Liver (tissue), 9 donors: ENCODE measurements around the gene CARMIL1. TPM values are rescaled to one million over a fixed set of nuclear protein-coding genes. Genes with fewer than 3 reads are reported as not detected.

ENCODE experiments used
- DNase-seq: peaks from one replicate; pipeline ENCODE4 v3.0.0-alpha.2; 2017; ENCODE audit warnings: low spot score
- H3K27ac ChIP-seq, 2 donors: one replicate each; pipeline ENCODE4 v1.7.0; 2013; ENCODE audit warnings: inconsistent platforms in 2 of 2, low read length in 2 of 2, control low read depth in 1 of 2, low read depth in 1 of 2, mild to moderate bottlenecking in 1 of 2
- H3K27me3 ChIP-seq, 4 donors: one replicate each; pipeline versions ENCODE4 v1.6.1 to v1.7.0; 2013; ENCODE audit warnings: low read length in 3 of 4, inconsistent platforms in 1 of 4, mild to moderate bottlenecking in 1 of 4, moderate library complexity in 1 of 4; ENCODE audit not compliant: control insufficient read depth in 4 of 4, insufficient read depth in 4 of 4
- H3K36me3 ChIP-seq, 4 donors: one replicate each; pipeline versions ENCODE4 v1.6.1 to v1.7.0; 2013; ENCODE audit warnings: low read length in 3 of 4, mild to moderate bottlenecking in 3 of 4, low read depth in 1 of 4, moderate library complexity in 1 of 4; ENCODE audit not compliant: control insufficient read depth in 4 of 4, insufficient read depth in 3 of 4
- H3K4me1 ChIP-seq, 4 donors: one replicate each; pipeline versions ENCODE4 v1.6.1 to v1.7.0; 2013; ENCODE audit warnings: low read length in 3 of 4, mild to moderate bottlenecking in 3 of 4, moderate library complexity in 1 of 4; ENCODE audit not compliant: control insufficient read depth in 4 of 4, insufficient read depth in 4 of 4
- H3K4me3 ChIP-seq, 3 donors: one replicate each; pipeline versions ENCODE4 v1.6.1 to v1.7.0; 2013; ENCODE audit warnings: low read length in 3 of 3, control low read depth in 1 of 3, low read depth in 1 of 3, mild to moderate bottlenecking in 1 of 3
- H3K9ac ChIP-seq, 2 donors: one replicate each; pipeline ENCODE4 v1.7.0; 2013; ENCODE audit warnings: low read length in 2 of 2, mild to moderate bottlenecking in 2 of 2, moderate library complexity in 2 of 2, control low read depth in 1 of 2, low read depth in 1 of 2
- H3K9me3 ChIP-seq, 4 donors: one replicate each; pipeline versions ENCODE4 v1.6.1 to v1.7.0; 2013; ENCODE audit warnings: low read length in 3 of 4; ENCODE audit not compliant: control insufficient read depth in 4 of 4
- EGR1 ChIP-seq, 2 donors: IDR thresholded peaks; 2 replicates each; pipeline ENCODE4 v1.6.1; 2016 to 2018; ENCODE audit warnings: antibody characterized with exemption in 2 of 2, low read depth in 2 of 2
- FOXA1 ChIP-seq: IDR thresholded peaks from 2 replicates; pipeline ENCODE4 v1.6.1; 2016; ENCODE audit warnings: antibody characterized with exemption
- FOXA2 ChIP-seq: IDR thresholded peaks from 2 replicates; pipeline ENCODE4 v1.6.1; 2016; ENCODE audit warnings: antibody characterized with exemption
- GABPA ChIP-seq, 2 donors: IDR thresholded peaks in 1 of 2; conservative IDR thresholded peaks in 1 of 2; 2 replicates each; pipeline ENCODE4 v1.6.1; 2016; ENCODE audit warnings: antibody characterized with exemption in 2 of 2, mild to moderate bottlenecking in 1 of 2, moderate library complexity in 1 of 2
- HNF4A ChIP-seq, 2 donors: conservative IDR thresholded peaks; 2 replicates each; pipeline ENCODE4 v1.6.1; 2016; ENCODE audit warnings: antibody characterized with exemption in 2 of 2, mild to moderate bottlenecking in 2 of 2
- HNF4G ChIP-seq: IDR thresholded peaks from 2 replicates; pipeline ENCODE4 v1.6.1; 2016; ENCODE audit warnings: antibody characterized with exemption
- JUND ChIP-seq, 2 donors: IDR thresholded peaks; 2 replicates each; pipeline ENCODE4 v1.6.1; 2016; ENCODE audit warnings: antibody characterized with exemption in 2 of 2
- NR2F2 ChIP-seq: IDR thresholded peaks from 2 replicates; pipeline ENCODE4 v1.6.1; 2016; ENCODE audit warnings: antibody characterized with exemption
- RAD21 ChIP-seq, 2 donors: IDR thresholded peaks; 2 replicates each; pipeline ENCODE4 v1.6.1; 2016; ENCODE audit warnings: antibody characterized with exemption in 2 of 2, mild to moderate bottlenecking in 2 of 2
- RXRA ChIP-seq, 2 donors: IDR thresholded peaks; 2 replicates each; pipeline ENCODE4 v1.6.1; 2017 to 2018; ENCODE audit warnings: antibody characterized with exemption in 2 of 2, mild to moderate bottlenecking in 1 of 2
- SP1 ChIP-seq: IDR thresholded peaks from 2 replicates; pipeline ENCODE4 v1.6.1; 2018; ENCODE audit warnings: antibody characterized with exemption, mild to moderate bottlenecking
- TAF1 ChIP-seq: conservative IDR thresholded peaks from 2 replicates; pipeline ENCODE4 v1.6.1; 2016; ENCODE audit warnings: antibody characterized with exemption, mild to moderate bottlenecking
- YY1 ChIP-seq: IDR thresholded peaks from 2 replicates; pipeline ENCODE4 v1.6.1; 2016; ENCODE audit warnings: antibody characterized with exemption, mild to moderate bottlenecking
- WGBS: extraction: QIAGEN DNeasy Blood & Tissue Kit; methylation state at CpG from one replicate; pipeline ENCODE4 v1.1.7; 2013; 5-methylcytosine and 5-hydroxymethylcytosine counted together
- polyA plus RNA-seq, 2 donors: library from polyadenylated mRNA; stranded (reverse) in 1 of 2; unstranded in 1 of 2; fragments of 200-250 nt in 1 of 2; fragments of >200 nt in 1 of 2; fragmentation: Nextera tagmentation in 1 of 2; extraction: Ambion mirVana in 1 of 2; gene quantifications; one replicate each; pipeline versions ENCODE4 v1.2.1 to v1.2.3, GENCODE V29; 2013 to 2015
- total RNA-seq, 2 donors: library from RNA; depleted of rRNA; stranded (reverse); fragments of >200 nt; gene quantifications; one replicate each; pipeline ENCODE4 v1.2.3, GENCODE V29; 2014
- TF ChIP-seq, protein P1 (sequence below): fragments of 150-350 bp; IDR thresholded peaks from 2 replicates; pipeline ENCODE4 v1.5.1; 2017; ENCODE audit warnings: improper control_type of control experiment, low read depth, low read length; ENCODE audit not compliant: missing input control
- TF ChIP-seq, protein P2 (sequence below): IDR thresholded peaks from 2 replicates; pipeline ENCODE4 v1.6.1; 2016; ENCODE audit warnings: antibody characterized with exemption
- TF ChIP-seq, protein P3 (sequence below): IDR thresholded peaks from 2 replicates; pipeline ENCODE4 v1.6.1; 2016; ENCODE audit warnings: antibody characterized with exemption
- TF ChIP-seq, protein P4 (sequence below): IDR thresholded peaks from 2 replicates; pipeline ENCODE4 v1.6.1; 2016; ENCODE audit warnings: antibody characterized with exemption
- TF ChIP-seq, protein P5 (sequence below): IDR thresholded peaks from 2 replicates; pipeline ENCODE4 v1.6.1; 2016; ENCODE audit warnings: antibody characterized with exemption, mild to moderate bottlenecking
- donor health status: healthy.
- donor health status: healthy.
- donor health status: healthy.
- donor health status: healthy.
- donor health status: healthy.

CARMIL1 gene
- total and polyA plus RNA-seq, 4 donors, result 1.4 to 9.5 (median 3.5) TPM

DNA sequence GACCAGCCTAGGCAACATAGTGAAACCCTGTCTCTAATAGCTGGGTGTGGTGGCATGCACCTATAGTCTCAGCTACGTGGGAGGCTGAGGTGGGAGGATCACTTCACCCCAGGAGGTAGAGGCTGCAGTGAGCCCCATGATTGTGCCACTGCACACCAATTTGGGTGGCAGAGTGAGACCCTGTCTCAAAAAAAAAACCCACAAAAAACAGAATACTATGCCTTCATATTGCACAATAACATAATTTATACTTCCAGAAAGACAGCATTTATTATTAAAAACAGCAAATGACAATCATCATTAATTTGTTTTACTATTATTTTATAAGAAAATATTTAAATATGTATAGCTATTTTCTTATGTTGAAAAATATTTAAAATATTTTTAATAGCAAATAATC, 30.0 kb upstream of the CARMIL1 start:
- Histone ChIP-seq H3K27ac (no peak overlapping the region), H3K27me3 (no peaks in the 10 kb centered on the region), H3K4me3 (no peak overlapping the region), H3K36me3 (no peaks in the 10 kb centered on the region), H3K9ac (no peak overlapping the region), H3K4me1 (no peaks in the 10 kb centered on the region), H3K9me3 (no peaks in the 10 kb centered on the region)
- no peak for DNase-seq
- WGBS, result 90% methylated on average over 1 of the region's 1 CpG
- TF ChIP-seq HNF4G (no peak), FOXA1 (no peak), TAF1 (no peak), YY1 (no peak), NR2F2 (no peak), RXRA (IDR thresholded peaks at IDR 0.05) (no peak), GABPA (IDR thresholded peaks at IDR 0.05 in 1 of 2, conservative IDR thresholded peaks at IDR 0.05 in 1 of 2) (no peak), FOXA2 (no peak), JUND (IDR thresholded peaks at IDR 0.05) (no peak), RAD21 (IDR thresholded peaks at IDR 0.05) (no peak), SP1 (no peak), EGR1 (IDR thresholded peaks at IDR 0.05; ENCODE audit: low read depth in 2 of 2) (no peak)
- TF ChIP-seq, protein P1, sequence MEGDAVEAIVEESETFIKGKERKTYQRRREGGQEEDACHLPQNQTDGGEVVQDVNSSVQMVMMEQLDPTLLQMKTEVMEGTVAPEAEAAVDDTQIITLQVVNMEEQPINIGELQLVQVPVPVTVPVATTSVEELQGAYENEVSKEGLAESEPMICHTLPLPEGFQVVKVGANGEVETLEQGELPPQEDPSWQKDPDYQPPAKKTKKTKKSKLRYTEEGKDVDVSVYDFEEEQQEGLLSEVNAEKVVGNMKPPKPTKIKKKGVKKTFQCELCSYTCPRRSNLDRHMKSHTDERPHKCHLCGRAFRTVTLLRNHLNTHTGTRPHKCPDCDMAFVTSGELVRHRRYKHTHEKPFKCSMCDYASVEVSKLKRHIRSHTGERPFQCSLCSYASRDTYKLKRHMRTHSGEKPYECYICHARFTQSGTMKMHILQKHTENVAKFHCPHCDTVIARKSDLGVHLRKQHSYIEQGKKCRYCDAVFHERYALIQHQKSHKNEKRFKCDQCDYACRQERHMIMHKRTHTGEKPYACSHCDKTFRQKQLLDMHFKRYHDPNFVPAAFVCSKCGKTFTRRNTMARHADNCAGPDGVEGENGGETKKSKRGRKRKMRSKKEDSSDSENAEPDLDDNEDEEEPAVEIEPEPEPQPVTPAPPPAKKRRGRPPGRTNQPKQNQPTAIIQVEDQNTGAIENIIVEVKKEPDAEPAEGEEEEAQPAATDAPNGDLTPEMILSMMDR, result no peak
- TF ChIP-seq, protein P2, sequence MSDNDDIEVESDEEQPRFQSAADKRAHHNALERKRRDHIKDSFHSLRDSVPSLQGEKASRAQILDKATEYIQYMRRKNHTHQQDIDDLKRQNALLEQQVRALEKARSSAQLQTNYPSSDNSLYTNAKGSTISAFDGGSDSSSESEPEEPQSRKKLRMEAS, result no peak

DNA sequence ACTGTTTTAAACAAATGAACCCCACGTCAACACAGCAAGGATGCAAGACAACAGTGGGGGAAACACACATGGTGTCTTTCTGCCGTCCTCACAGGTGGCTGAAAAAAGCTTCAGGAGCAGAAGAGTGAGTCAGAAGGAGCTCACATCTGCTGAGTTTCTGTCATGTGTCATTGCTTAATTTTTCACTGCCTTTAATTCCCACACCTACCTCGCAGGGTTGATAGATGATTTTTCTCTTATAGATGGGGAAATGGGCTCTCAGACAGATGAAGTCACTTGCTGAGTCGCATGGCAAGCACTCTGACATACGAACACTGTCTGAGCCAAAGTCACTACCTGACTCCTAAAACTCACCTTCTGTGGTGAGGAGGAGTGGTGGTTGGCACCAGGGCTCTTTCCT, 28.3 kb upstream of the CARMIL1 start:
- DNase-seq, result no peak
- H3K27me3 ChIP-seq, result no peaks in the 10 kb centered on the region
- no peak overlapping the region for H3K9ac ChIP-seq
- H3K4me3 ChIP-seq, result no peak overlapping the region
- no peak overlapping the region for H3K27ac ChIP-seq
- no peaks in the 10 kb centered on the region for H3K9me3 ChIP-seq
- no peaks in the 10 kb centered on the region for H3K36me3 ChIP-seq
- no peaks in the 10 kb centered on the region for H3K4me1 ChIP-seq
- TF ChIP-seq, protein P3, sequence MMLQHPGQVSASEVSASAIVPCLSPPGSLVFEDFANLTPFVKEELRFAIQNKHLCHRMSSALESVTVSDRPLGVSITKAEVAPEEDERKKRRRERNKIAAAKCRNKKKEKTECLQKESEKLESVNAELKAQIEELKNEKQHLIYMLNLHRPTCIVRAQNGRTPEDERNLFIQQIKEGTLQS, result no peak
- TF ChIP-seq FOXA2 (no peak), YY1 (no peak), RAD21 (IDR thresholded peaks at IDR 0.05) (no peak), JUND (IDR thresholded peaks at IDR 0.05) (no peak), RXRA (IDR thresholded peaks at IDR 0.05) (no peak), SP1 (no peak), NR2F2 (no peak), EGR1 (IDR thresholded peaks at IDR 0.05; ENCODE audit: low read depth in 2 of 2) (no peak), GABPA (IDR thresholded peaks at IDR 0.05 in 1 of 2, conservative IDR thresholded peaks at IDR 0.05 in 1 of 2) (no peak), HNF4A (conservative IDR thresholded peaks at IDR 0.05) (no peak), TAF1 (no peak), HNF4G (no peak), FOXA1 (no peak)
- TF ChIP-seq, protein P4, sequence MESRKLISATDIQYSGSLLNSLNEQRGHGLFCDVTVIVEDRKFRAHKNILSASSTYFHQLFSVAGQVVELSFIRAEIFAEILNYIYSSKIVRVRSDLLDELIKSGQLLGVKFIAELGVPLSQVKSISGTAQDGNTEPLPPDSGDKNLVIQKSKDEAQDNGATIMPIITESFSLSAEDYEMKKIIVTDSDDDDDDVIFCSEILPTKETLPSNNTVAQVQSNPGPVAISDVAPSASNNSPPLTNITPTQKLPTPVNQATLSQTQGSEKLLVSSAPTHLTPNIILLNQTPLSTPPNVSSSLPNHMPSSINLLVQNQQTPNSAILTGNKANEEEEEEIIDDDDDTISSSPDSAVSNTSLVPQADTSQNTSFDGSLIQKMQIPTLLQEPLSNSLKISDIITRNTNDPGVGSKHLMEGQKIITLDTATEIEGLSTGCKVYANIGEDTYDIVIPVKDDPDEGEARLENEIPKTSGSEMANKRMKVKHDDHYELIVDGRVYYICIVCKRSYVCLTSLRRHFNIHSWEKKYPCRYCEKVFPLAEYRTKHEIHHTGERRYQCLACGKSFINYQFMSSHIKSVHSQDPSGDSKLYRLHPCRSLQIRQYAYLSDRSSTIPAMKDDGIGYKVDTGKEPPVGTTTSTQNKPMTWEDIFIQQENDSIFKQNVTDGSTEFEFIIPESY, result no peak
- TF ChIP-seq, protein P2, result no peak
- TF ChIP-seq, protein P5, sequence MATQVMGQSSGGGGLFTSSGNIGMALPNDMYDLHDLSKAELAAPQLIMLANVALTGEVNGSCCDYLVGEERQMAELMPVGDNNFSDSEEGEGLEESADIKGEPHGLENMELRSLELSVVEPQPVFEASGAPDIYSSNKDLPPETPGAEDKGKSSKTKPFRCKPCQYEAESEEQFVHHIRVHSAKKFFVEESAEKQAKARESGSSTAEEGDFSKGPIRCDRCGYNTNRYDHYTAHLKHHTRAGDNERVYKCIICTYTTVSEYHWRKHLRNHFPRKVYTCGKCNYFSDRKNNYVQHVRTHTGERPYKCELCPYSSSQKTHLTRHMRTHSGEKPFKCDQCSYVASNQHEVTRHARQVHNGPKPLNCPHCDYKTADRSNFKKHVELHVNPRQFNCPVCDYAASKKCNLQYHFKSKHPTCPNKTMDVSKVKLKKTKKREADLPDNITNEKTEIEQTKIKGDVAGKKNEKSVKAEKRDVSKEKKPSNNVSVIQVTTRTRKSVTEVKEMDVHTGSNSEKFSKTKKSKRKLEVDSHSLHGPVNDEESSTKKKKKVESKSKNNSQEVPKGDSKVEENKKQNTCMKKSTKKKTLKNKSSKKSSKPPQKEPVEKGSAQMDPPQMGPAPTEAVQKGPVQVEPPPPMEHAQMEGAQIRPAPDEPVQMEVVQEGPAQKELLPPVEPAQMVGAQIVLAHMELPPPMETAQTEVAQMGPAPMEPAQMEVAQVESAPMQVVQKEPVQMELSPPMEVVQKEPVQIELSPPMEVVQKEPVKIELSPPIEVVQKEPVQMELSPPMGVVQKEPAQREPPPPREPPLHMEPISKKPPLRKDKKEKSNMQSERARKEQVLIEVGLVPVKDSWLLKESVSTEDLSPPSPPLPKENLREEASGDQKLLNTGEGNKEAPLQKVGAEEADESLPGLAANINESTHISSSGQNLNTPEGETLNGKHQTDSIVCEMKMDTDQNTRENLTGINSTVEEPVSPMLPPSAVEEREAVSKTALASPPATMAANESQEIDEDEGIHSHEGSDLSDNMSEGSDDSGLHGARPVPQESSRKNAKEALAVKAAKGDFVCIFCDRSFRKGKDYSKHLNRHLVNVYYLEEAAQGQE, result no peak
- 82% methylated on average over 5 of the region's 5 CpGs for WGBS
